HG02884 (cell line): ENCODE results near the gene ATP6V0E1.

Experiments
- ATAC-seq: cut with Tn5 transposase; IDR thresholded peaks from one replicate; pipeline ENCODE4 v1.9.1; 2021; ENCODE audit warnings: mild to moderate bottlenecking, moderate library complexity; ENCODE audit not compliant: unreplicated experiment

ATP6V0E1 gene

GRCh38 chr5:172956228-172956627, 27.3 kb upstream of the ATP6V0E1 start:
- ATAC-seq, result no peak

GRCh38 chr5:172956936-172957335, 26.6 kb upstream of the ATP6V0E1 start:
- no peak for ATAC-seq

- no peak for ATAC-seq
These were observed 26.1 kb upstream of the ATP6V0E1 start for GRCh38 chr5:172957458-172957857.

GRCh38 chr5:172958331-172959046, 25.1 kb upstream of the ATP6V0E1 start:
- ATAC-seq, result peak; percentile 50

- ATAC-seq, result no peak
These were observed 23.5 kb upstream of the ATP6V0E1 start for GRCh38 chr5:172959824-172960799.

- ATAC-seq, result no peak
These were observed 13.7 kb upstream of the ATP6V0E1 start for GRCh38 chr5:172969921-172970320.

- no peak for ATAC-seq
These were observed 12.1 kb upstream of the ATP6V0E1 start for GRCh38 chr5:172971482-172971881.

- ATAC-seq, result no peak
These were observed 11.0 kb upstream of the ATP6V0E1 start for GRCh38 chr5:172972552-172972951.

GRCh38 chr5:172973127-172973916, 10.2 kb upstream of the ATP6V0E1 start:
- ATAC-seq, result no peak

GRCh38 chr5:172973931-172974330, 9.6 kb upstream of the ATP6V0E1 start:
- ATAC-seq, result no peak

- ATAC-seq, result no peak
These were observed 8.3 kb upstream of the ATP6V0E1 start for GRCh38 chr5:172975289-172975688.

- no peak for ATAC-seq
These were observed 3.8 kb upstream of the ATP6V0E1 start for GRCh38 chr5:172979778-172980177.

- no peak for ATAC-seq
These were observed 1.6 kb upstream of the ATP6V0E1 start for GRCh38 chr5:172981931-172982330.

- peak; percentile 59 for ATAC-seq
These were observed 828 bp downstream of the ATP6V0E1 start for GRCh38 chr5:172984244-172984953.

GRCh38 chr5:172985596-172985995, 2.0 kb downstream of the ATP6V0E1 start:
- no peak for ATAC-seq

- ATAC-seq, result no peak
These were observed 4.7 kb downstream of the ATP6V0E1 start for GRCh38 chr5:172988276-172988675.

- no peak for ATAC-seq
These were observed 7.2 kb downstream of the ATP6V0E1 start for GRCh38 chr5:172990776-172991175.

- no peak for ATAC-seq
These were observed 10.8 kb downstream of the ATP6V0E1 start for GRCh38 chr5:172994405-172994804.

GRCh38 chr5:172999372-172999973, 15.9 kb downstream of the ATP6V0E1 start:
- no peak for ATAC-seq

GRCh38 chr5:172999974-173000373, 16.4 kb downstream of the ATP6V0E1 start:
- ATAC-seq, result no peak
